HUES64 (cell line): ENCODE measurements around the gene CT47B1. TPM values are rescaled to one million over a fixed set of nuclear protein-coding genes. Genes with fewer than 3 reads are reported as not detected.
"Not testable (repeated sequence)": the region's sequence is repeated elsewhere in the genome, so short reads cannot be mapped to it uniquely, and the experiment has no call there.

ENCODE experiments used
- H3K27ac ChIP-seq: 2 replicates; pipeline ENCODE4 v1.7.0; 2013; ENCODE audit warnings: low read depth, low read length, inconsistent platforms
- H3K27me3 ChIP-seq: 2 replicates; pipeline ENCODE4 v1.6.1; 2013; ENCODE audit warnings: mild to moderate bottlenecking, low read length; ENCODE audit not compliant: insufficient read depth
- H3K36me3 ChIP-seq: 2 replicates; pipeline ENCODE4 v1.6.1; 2013; ENCODE audit warnings: mild to moderate bottlenecking, low read length; ENCODE audit not compliant: insufficient read depth
- H3K4me1 ChIP-seq: 2 replicates; pipeline ENCODE4 v1.6.1; 2013; ENCODE audit warnings: mild to moderate bottlenecking, low read length, moderate library complexity; ENCODE audit not compliant: insufficient read depth
- H3K4me3 ChIP-seq: 2 replicates; pipeline ENCODE4 v1.5.1; 2013; ENCODE audit warnings: mild to moderate bottlenecking, low read length, moderate library complexity
- H3K9ac ChIP-seq: 2 replicates; pipeline ENCODE4 v1.6.1; 2013; ENCODE audit warnings: mild to moderate bottlenecking, low read depth, low read length
- H3K9me3 ChIP-seq: 2 replicates; pipeline ENCODE4 v1.6.1; 2013; ENCODE audit warnings: low read depth, low read length; ENCODE audit not compliant: insufficient read depth
- WGBS: fragments of 150-250, 120-280 bp; methylation state at CpG from one replicate; pipeline ENCODE4 v1.1.7; 2013; ENCODE audit warnings: missing lambda C conversion rate; 5-methylcytosine and 5-hydroxymethylcytosine counted together
- polyA plus RNA-seq, 2 experiments: library from polyadenylated mRNA; stranded (reverse); fragments of 50-300 nt; gene quantifications; one replicate each; pipeline ENCODE4 v1.2.3, GENCODE V29; 2013

Gene CT47B1
- polyA plus RNA-seq (2013, experiment 1 of 2) = not detected
- not detected for polyA plus RNA-seq (2013, experiment 2 of 2)

GRCh38 chrX:120875766-120876165 lies at the start of gene CT47B1:
TSS of gene CT47B1 (minus strand) at chrX:120875866. CDS start at chrX:120875670, 196 bp downstream.
- no CpG with 5 or more reads among the region's 7 CpGs for WGBS
- not testable (repeated sequence) for H3K4me3 ChIP-seq, H3K27me3 ChIP-seq, H3K27ac ChIP-seq, H3K9me3 ChIP-seq, H3K9ac ChIP-seq, H3K4me1 ChIP-seq, H3K36me3 ChIP-seq

DNA sequence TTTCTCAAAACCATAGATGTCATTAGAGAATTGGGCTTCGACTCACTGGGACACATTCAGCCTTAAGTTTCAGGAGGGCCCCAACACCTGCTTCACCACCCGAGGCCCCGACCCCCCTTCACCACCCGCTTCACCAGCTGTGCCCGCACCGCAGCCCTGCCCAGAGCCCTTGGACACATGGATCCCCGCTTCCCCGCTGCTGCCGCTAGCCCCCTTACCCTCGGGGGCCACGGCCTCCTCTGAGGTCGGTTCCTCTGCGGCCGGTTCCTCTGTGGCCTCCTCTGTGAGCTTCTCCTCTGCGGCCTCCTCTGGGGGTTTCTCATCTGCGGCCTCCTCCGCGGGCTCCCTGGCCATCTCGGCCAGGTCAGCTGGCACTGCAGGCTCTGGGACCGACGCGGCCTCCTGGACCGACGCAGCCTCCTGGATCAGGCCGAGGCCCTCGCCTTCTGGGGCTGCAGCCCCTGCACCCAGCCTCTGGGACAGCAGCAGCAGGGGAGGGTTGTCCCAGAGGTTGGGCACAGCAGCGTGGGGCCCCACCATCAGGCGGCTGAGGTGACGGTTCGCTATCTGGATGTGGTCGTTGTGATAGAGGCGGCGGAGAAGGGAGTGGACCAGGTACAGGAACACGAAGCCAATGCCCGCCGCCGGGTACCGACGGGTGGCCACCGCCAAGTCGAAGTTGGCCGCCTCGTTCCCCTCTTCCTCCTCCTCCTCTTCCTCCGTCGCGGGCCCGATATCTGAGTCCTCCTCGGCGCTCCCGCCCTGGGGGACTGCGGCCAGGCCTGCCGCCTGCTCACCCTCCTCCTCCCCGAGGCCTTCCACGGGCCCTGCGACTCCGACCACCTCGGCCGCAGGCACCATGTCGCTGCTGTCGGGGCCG lies 748 bp downstream of the CT47B1 start:
- Histone ChIP-seq H3K9me3 (no peaks in the 10 kb centered on the region), H3K9ac (no peak overlapping the region), H3K4me1 (no peaks in the 10 kb centered on the region), H3K27me3 (no peaks in the 10 kb centered on the region), H3K4me3 (no peak overlapping the region), H3K27ac (no peak overlapping the region), H3K36me3 (no peaks in the 10 kb centered on the region)
- WGBS = 96% methylated on average over 54 of the region's 61 CpGs

DNA sequence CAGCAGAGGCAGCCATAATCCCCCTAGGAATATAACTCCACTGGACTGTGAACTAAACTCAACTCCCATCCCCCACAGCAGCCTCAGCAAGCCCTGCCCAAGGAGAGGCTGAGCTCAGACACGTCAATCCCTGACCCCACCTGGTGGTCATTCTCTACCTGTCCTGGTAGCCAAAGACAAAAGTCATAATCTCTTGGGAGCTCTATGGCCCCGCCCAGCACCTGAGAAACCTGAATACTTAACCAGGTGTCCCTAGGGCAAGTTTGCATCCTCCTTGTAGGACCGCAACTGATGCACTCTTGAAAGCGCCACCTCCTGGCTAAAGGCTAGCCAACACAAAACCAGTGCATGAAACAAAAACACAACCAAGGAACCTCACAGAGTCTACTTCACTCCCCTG lies 18.4 kb downstream of the CT47B1 start:
- peaks cover 3% of the 10 kb centered on the region for H3K27me3 ChIP-seq
- H3K9me3 ChIP-seq = no peaks in the 10 kb centered on the region
- H3K27ac ChIP-seq = no peak overlapping the region
- 23% methylated on average over 4 of the region's 4 CpGs for WGBS
- no peak overlapping the region for H3K9ac ChIP-seq
- H3K36me3 ChIP-seq = no peaks in the 10 kb centered on the region
- no peak overlapping the region for H3K4me3 ChIP-seq
- no peaks in the 10 kb centered on the region for H3K4me1 ChIP-seq

- Histone ChIP-seq H3K36me3 (no peaks in the 10 kb centered on the region), H3K4me3 (no peak overlapping the region), H3K4me1 (no peaks in the 10 kb centered on the region), H3K9ac (no peak overlapping the region), H3K27me3 (peaks cover 20% of the 10 kb centered on the region), H3K9me3 (no peaks in the 10 kb centered on the region), H3K27ac (no peak overlapping the region)
- 56% methylated on average over 2 of the region's 2 CpGs for WGBS
Observed at GRCh38 chrX:120840827-120841226, 34.8 kb downstream of the CT47B1 start.

- Histone ChIP-seq H3K4me1 (no peaks in the 10 kb centered on the region), H3K9ac (no peak overlapping the region), H3K36me3 (no peaks in the 10 kb centered on the region), H3K9me3 (no peaks in the 10 kb centered on the region), H3K27me3 (peaks cover 20% of the 10 kb centered on the region), H3K27ac (no peak overlapping the region), H3K4me3 (no peak overlapping the region)
Observed at GRCh38 chrX:120839491-120839890, 36.2 kb downstream of the CT47B1 start.

DNA sequence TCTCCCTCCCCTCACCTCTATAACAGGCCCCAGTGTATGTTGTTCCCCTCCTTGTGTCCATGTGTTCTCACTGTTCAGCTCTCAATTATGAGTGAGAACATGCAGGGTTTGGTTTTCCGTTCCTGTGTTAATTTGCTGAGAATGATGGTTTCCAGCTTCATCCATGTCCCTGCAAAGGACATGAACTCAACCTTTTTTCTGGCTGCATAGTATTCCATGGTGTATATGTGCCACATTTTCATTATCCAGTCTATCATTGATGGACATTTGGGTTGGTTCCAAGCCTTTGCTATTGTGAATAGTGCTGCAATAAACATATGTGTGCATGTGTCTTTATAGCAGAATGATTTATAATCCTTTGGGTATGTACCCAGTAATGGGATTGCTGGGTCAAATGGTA lies 48.5 kb downstream of the CT47B1 start:
- H3K4me3 ChIP-seq, H3K36me3 ChIP-seq, H3K9me3 ChIP-seq, H3K4me1 ChIP-seq, H3K9ac ChIP-seq, H3K27ac ChIP-seq: not testable (repeated sequence)
- peaks cover 51% of the 10 kb centered on the region for H3K27me3 ChIP-seq
- WGBS = 100% methylated on average over 1 of the region's 1 CpG

- Histone ChIP-seq H3K27ac (no peak overlapping the region), H3K27me3 (peaks cover 63% of the 10 kb centered on the region), H3K9ac (no peak overlapping the region), H3K9me3 (no peaks in the 10 kb centered on the region), H3K4me3 (no peak overlapping the region), H3K36me3 (no peaks in the 10 kb centered on the region), H3K4me1 (no peaks in the 10 kb centered on the region)
- WGBS = no CpG with 5 or more reads among the region's 2 CpGs
Observed at GRCh38 chrX:120825146-120825545, 50.5 kb downstream of the CT47B1 start.

DNA sequence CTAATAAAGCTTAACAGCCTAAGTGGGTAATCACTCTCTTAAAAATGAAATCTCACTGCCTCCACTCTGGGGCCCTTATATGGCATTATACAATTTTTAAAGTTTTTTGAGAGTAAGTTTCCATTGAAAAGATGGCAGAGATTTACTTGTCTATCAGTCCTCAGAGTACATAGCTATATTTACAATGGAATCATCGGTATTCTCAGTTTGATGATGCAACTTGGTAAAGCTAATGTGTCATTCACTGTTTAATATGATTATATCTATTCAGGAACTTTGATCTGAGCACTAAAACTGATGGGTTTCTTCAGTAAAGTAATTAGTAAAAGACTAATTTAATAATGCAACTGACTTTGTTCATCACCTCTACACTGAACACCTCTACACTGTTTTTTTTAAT lies 51.6 kb downstream of the CT47B1 start:
- Histone ChIP-seq H3K27ac (no peak overlapping the region), H3K27me3 (peaks cover 74% of the 10 kb centered on the region), H3K9me3 (no peaks in the 10 kb centered on the region), H3K4me3 (no peak overlapping the region), H3K9ac (no peak overlapping the region), H3K4me1 (no peaks in the 10 kb centered on the region), H3K36me3 (no peaks in the 10 kb centered on the region)
- no CpG with 5 or more reads among the region's 1 CpG for WGBS

DNA sequence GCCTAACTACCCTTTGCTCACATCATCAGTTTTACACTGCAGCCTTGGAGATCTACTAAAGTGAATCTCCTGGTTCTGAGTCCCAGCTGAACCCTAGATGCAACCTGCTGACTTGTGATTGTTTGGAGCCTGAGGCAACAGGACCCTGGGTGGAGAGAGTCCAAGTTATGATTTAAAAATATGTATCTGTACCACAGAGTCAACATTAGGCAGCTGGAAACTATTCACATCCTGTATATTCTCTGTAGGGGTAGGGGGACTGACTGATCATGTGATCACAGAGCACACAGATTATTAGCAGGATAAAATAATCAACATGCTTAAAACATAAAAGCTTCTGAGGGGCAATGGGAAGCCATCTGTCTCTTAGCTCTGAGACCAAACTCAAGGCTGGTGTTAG lies 52.1 kb downstream of the CT47B1 start:
- no peak overlapping the region for H3K4me3 ChIP-seq
- H3K4me1 ChIP-seq = no peaks in the 10 kb centered on the region
- no peak overlapping the region for H3K27ac ChIP-seq
- H3K9ac ChIP-seq = no peak overlapping the region
- H3K27me3 ChIP-seq = peaks cover 78% of the 10 kb centered on the region
- no peaks in the 10 kb centered on the region for H3K36me3 ChIP-seq
- no peaks in the 10 kb centered on the region for H3K9me3 ChIP-seq
